ENCODE measurements around the gene STARD9. TPM values are rescaled to one million over a fixed set of nuclear protein-coding genes. Genes with fewer than 3 reads are reported as not detected.

STARD9 gene
- total RNA-seq, 1 donor from 2014 or later = 10.0 TPM

DNA sequence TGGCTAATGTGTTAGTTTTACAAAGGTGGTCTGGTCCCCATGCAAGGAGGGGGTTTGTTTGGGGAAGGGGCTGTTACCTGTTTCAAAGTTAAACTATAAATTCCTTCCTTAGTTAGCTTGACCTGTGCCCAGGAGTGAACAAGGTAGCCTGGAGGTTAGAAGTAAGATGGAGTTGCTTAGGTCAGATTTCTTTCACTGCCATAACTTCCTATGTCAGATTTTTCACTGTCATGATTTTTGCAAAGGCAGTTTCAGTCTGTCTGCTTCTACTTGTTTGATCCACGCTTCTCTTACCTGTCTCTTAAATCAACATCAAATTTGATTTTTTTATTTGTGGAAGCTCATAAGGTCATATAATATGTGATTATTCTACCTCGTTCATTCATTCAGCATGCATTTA is 28.6 kb downstream of the STARD9 start:
- Mint-ChIP-seq H3K9me3 (peaks cover 9% of the 10 kb centered on the region), H3K4me1 (peaks cover 18% of the 10 kb centered on the region), H3K36me3 (peaks cover 9% of the 10 kb centered on the region), H3K27me3 (ENCODE audit: low read depth) (no peaks in the 10 kb centered on the region), H3K27ac (no peak overlapping the region), H3K4me3 (no peak overlapping the region)
- TF ChIP-seq, protein P1, sequence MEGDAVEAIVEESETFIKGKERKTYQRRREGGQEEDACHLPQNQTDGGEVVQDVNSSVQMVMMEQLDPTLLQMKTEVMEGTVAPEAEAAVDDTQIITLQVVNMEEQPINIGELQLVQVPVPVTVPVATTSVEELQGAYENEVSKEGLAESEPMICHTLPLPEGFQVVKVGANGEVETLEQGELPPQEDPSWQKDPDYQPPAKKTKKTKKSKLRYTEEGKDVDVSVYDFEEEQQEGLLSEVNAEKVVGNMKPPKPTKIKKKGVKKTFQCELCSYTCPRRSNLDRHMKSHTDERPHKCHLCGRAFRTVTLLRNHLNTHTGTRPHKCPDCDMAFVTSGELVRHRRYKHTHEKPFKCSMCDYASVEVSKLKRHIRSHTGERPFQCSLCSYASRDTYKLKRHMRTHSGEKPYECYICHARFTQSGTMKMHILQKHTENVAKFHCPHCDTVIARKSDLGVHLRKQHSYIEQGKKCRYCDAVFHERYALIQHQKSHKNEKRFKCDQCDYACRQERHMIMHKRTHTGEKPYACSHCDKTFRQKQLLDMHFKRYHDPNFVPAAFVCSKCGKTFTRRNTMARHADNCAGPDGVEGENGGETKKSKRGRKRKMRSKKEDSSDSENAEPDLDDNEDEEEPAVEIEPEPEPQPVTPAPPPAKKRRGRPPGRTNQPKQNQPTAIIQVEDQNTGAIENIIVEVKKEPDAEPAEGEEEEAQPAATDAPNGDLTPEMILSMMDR (IDR thresholded peaks at IDR 0.05; ENCODE audit: unreplicated experiment) = no peak
- no peak for DNase-seq (ENCODE audit: low spot score in 2 of 2, unreplicated experiment in 2 of 2)

GRCh38 chr15:42604894-42605744 is 29.7 kb downstream of the STARD9 start:
- no peak overlapping the region for H3K4me3 Mint-ChIP-seq
- H3K9me3 Mint-ChIP-seq = peaks cover 7% of the 10 kb centered on the region
- H3K27ac Mint-ChIP-seq = peak overlapping the region; percentile 93
- H3K4me1 Mint-ChIP-seq = peaks cover 18% of the 10 kb centered on the region
- peaks cover 6% of the 10 kb centered on the region for H3K36me3 Mint-ChIP-seq
- no peaks in the 10 kb centered on the region for H3K27me3 Mint-ChIP-seq (ENCODE audit: low read depth)
- TF ChIP-seq, protein P1 (IDR thresholded peaks at IDR 0.05; ENCODE audit: unreplicated experiment) = no peak
- DNase-seq (ENCODE audit: low spot score in 2 of 2, unreplicated experiment in 2 of 2) = no peak

- Mint-ChIP-seq H3K27me3 (ENCODE audit: low read depth) (no peaks in the 10 kb centered on the region), H3K4me3 (no peak overlapping the region), H3K36me3 (peaks cover 4% of the 10 kb centered on the region), H3K4me1 (peaks cover 18% of the 10 kb centered on the region), H3K27ac (peak overlapping the region; percentile 11), H3K9me3 (peaks cover 5% of the 10 kb centered on the region)
- no peak for DNase-seq (ENCODE audit: low spot score in 2 of 2, unreplicated experiment in 2 of 2)
- TF ChIP-seq, protein P1 (IDR thresholded peaks at IDR 0.05; ENCODE audit: unreplicated experiment) = no peak
Measured at GRCh38 chr15:42605796-42606195, 30.4 kb downstream of the STARD9 start.

DNA sequence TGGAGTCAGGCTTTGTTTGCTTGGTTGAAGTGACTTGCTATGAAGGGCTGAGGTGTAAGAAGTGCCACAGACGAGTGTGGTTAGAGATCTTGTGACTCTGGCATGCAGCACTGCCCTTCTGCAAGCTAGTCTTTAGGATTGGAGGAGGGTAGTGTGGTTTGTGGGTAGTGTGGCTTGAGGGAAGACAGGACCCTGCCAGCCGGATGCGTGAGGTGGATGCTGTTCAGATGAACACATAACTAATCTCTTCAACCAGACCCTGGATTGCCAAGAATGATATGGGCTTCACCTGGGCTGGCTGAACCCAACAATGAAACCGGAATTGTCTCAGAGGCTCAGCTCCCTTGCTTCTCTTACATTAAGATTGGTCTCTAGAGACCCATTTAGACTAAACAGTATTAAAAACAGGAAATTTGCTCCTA is 32.7 kb downstream of the STARD9 start:
- TF ChIP-seq, protein P1 (IDR thresholded peaks at IDR 0.05; ENCODE audit: unreplicated experiment) = no peak

DNA sequence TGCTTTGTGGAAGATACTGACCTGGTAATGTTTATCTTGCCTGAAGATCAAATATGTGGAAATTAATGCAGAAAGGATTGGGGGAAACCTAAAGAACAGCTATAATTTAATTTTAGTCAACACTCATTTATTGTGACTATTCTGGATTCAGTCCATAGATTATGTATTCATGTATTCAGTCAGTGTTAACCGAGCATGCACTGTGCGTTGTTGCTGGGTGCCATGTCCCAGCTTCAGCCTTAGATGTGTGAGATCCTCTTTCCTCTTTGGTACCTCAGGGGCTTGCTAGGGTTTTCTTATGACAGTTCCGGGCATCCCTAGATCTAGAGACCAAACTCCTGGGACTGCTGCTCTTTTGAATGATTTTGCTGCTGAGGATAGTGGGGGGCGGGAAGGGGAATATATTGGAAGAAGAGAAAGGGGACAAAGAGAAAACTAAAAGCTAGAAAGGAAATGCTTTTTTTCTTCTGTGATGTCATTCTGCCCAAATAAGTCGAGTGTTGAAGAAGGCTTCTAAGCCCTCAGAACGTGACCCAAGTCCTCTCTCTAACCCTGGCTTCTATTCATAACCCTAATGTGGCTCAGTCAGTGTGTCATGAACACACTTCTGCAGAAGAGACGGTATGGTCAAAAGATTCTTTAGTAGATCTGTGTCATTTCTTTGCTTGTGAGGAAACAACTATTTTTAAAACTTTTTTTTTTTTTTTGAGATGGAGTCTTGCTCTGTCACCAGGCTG is 33.5 kb downstream of the STARD9 start:
- DNase-seq (ENCODE audit: low spot score in 2 of 2, unreplicated experiment in 2 of 2) = no peak
- Mint-ChIP-seq H3K36me3 (no peaks in the 10 kb centered on the region), H3K4me3 (no peak overlapping the region), H3K27ac (no peak overlapping the region), H3K4me1 (peaks cover 18% of the 10 kb centered on the region), H3K27me3 (ENCODE audit: low read depth) (no peaks in the 10 kb centered on the region), H3K9me3 (no peaks in the 10 kb centered on the region)
- TF ChIP-seq, protein P1 (IDR thresholded peaks at IDR 0.05; ENCODE audit: unreplicated experiment) = no peak

More for the DNA sequence above, 32.7 kb downstream of the STARD9 start:
- no peak for DNase-seq (ENCODE audit: low spot score in 2 of 2, unreplicated experiment in 2 of 2)
- Mint-ChIP-seq H3K36me3 (peaks cover 1% of the 10 kb centered on the region), H3K4me1 (peaks cover 18% of the 10 kb centered on the region), H3K27ac (no peak overlapping the region), H3K27me3 (ENCODE audit: low read depth) (no peaks in the 10 kb centered on the region), H3K4me3 (no peak overlapping the region), H3K9me3 (no peaks in the 10 kb centered on the region)
